Upper lobe of left lung (tissue), 4 donors: ENCODE data around the gene TSPYL4.

Experiments used
- POLR2A ChIP-seq, 4 donors: fragments of 450-650 bp; IDR thresholded peaks; one replicate each; pipeline ENCODE4 v1.5.1; 2016 to 2017; ENCODE audit warnings: antibody characterized with exemption in 4 of 4, mild to moderate bottlenecking in 2 of 4
- TF ChIP-seq, protein P1 (sequence below), 6 experiments: fragments of 450-650 bp in 4 of 6; fragments of 200-600 bp in 2 of 6; sonication (generic) in 2 of 6; IDR thresholded peaks; one replicate each; pipeline ENCODE4 v1.5.1; 2016 to 2019; ENCODE audit warnings: antibody characterized with exemption in 6 of 6

DNA sequence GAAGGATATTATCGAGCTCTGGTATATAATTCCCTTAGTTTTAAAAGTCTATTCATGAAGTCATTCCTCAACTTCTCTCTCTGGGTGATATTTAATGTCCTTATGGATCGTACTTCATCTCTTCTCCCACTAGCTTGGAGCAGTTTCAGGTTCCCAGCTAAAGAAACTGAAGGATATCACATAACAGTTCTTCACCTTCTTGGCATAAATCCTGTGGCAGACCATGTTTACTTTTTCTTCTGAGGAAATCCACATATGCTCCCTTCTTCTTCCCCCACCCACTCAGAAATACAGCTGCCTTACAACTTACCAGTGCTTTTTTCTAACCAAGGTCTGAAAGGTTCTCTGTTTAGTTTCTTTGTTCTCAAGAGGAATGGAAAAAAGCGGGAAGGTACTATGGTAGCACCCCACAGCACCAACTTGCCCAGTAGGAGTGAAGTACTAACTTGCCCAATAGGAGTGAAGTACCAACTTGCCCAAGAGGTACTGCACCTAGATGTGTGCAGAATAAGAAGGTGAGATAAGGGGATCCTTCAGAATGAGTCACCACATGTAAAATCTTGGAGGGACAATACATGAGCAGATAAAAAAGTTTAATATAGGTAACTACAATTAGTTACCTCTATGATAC, 53.1 kb downstream of the TSPYL4 start:
- TF ChIP-seq POLR2A (IDR thresholded peaks at IDR 0.05), result no peak
- TF ChIP-seq, protein P1, sequence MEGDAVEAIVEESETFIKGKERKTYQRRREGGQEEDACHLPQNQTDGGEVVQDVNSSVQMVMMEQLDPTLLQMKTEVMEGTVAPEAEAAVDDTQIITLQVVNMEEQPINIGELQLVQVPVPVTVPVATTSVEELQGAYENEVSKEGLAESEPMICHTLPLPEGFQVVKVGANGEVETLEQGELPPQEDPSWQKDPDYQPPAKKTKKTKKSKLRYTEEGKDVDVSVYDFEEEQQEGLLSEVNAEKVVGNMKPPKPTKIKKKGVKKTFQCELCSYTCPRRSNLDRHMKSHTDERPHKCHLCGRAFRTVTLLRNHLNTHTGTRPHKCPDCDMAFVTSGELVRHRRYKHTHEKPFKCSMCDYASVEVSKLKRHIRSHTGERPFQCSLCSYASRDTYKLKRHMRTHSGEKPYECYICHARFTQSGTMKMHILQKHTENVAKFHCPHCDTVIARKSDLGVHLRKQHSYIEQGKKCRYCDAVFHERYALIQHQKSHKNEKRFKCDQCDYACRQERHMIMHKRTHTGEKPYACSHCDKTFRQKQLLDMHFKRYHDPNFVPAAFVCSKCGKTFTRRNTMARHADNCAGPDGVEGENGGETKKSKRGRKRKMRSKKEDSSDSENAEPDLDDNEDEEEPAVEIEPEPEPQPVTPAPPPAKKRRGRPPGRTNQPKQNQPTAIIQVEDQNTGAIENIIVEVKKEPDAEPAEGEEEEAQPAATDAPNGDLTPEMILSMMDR (IDR thresholded peaks at IDR 0.05), result no peak
